A549 (cell line): ENCODE results near the gene GPC1. TPM values are rescaled to one million over a fixed set of nuclear protein-coding genes. Genes with fewer than 3 reads are reported as not detected.
A peak's percentile ranks its signal among the peaks of the same experiment; 100 is the strongest.

Experiments used
- ATAC-seq, 2 experiments: fragments of 200-7000 bp in 1 of 2; fragments of >200 bp in 1 of 2; cut with Nextera tagmentation in 1 of 2; cut with Tn5 transposase in 1 of 2; 3 replicates each; pipeline versions ENCODE4 v1.8.0 to v1.9.1; 2018 to 2020; ENCODE audit warnings: mild to moderate bottlenecking in 1 of 2, moderate library complexity in 1 of 2
- CTCF ChIA-PET: fragments of 300-600 bp; sonication (Branson Sonifier 250); formaldehyde crosslinking; extraction: SDS; loops from one replicate; lab custom pipeline; 2021; ENCODE audit warnings: antibody characterized with exemption, inconsistent platforms; lab: Yijun Ruan, JAX
- POLR2A ChIA-PET: fragments of 350-600 bp; formaldehyde crosslinking; extraction: SDS; loops from one replicate; lab custom pipeline; 2021; ENCODE audit warnings: antibody characterized with exemption, inconsistent platforms; lab: Yijun Ruan, JAX
- DNase-seq, 2 experiments: peaks; one replicate each; pipeline versions ENCODE4 v3.0.0 to v3.0.0-alpha.2; 2011 to 2016; ENCODE audit warnings: low read depth in 1 of 2, low spot score in 1 of 2
- FAIRE-seq: peaks from 2 replicates; lab custom pipeline; 2011; peaks lifted over from hg19 to GRCh38; lab: Jason Lieb, UNC
- H3K27ac ChIP-seq, 2 experiments: fragments of >200 bp; sonication (Bioruptor Twin); formaldehyde crosslinking; 3 replicates each; pipeline ENCODE4 v1.5.1; 2016 to 2017
- H3K4me1 ChIP-seq: fragments of >200 bp; sonication (Bioruptor Twin); formaldehyde crosslinking; 3 replicates; pipeline ENCODE4 v1.6.1; 2016
- H3K4me2 ChIP-seq: fragments of >200 bp; sonication (Bioruptor Twin); formaldehyde crosslinking; 3 replicates; pipeline ENCODE4 v1.6.1; 2016
- H3K4me3 ChIP-seq: fragments of >200 bp; sonication (Bioruptor Twin); formaldehyde crosslinking; 3 replicates; pipeline ENCODE4 v1.5.1; 2016
- H3K9me3 ChIP-seq: fragments of >200 bp; sonication (Bioruptor Twin); formaldehyde crosslinking; 3 replicates; pipeline ENCODE4 v1.6.1; 2016
- BHLHE40 ChIP-seq: IDR thresholded peaks from 2 replicates; pipeline ENCODE4 v1.6.1; 2012; ENCODE audit warnings: low read depth, low read length, inconsistent platforms
- CBX8 ChIP-seq: fragments of 200-600 bp; sonication (generic); IDR thresholded peaks from 2 replicates; pipeline ENCODE4 v1.6.1; 2016
- CEBPB ChIP-seq, 2 experiments: fragments of >200 bp in 1 of 2; sonication (Bioruptor Twin) in 1 of 2; formaldehyde crosslinking in 1 of 2; IDR thresholded peaks; 2 replicates each; pipeline ENCODE4 v1.6.1; 2012 to 2016
- CHD2 ChIP-seq: fragments of 150-350 bp; IDR thresholded peaks from 2 replicates; pipeline ENCODE4 v1.6.1; 2014; ENCODE audit warnings: low read length; ENCODE audit not compliant: partially characterized antibody
- CTCF ChIP-seq: fragments of >200 bp; sonication (Bioruptor Twin); formaldehyde crosslinking; IDR thresholded peaks from 3 replicates; pipeline ENCODE4 v1.5.1; 2016
- EHMT2 ChIP-seq: fragments of 200-600 bp; sonication (generic); IDR thresholded peaks from 2 replicates; pipeline ENCODE4 v1.6.1; 2016; ENCODE audit warnings: antibody characterized with exemption, low read depth, mild to moderate bottlenecking, moderate library complexity
- FOSB ChIP-seq: fragments of 250-450 bp; sonication (Bioruptor Pico); IDR thresholded peaks from 2 replicates; pipeline ENCODE4 v1.5.0; 2020; ENCODE audit warnings: mild to moderate bottlenecking, moderate library complexity
- FOSL2 ChIP-seq, 2 experiments: fragments of 450-650 bp in 1 of 2; fragments of >200 bp in 1 of 2; sonication (Bioruptor Twin) in 1 of 2; formaldehyde crosslinking; IDR thresholded peaks; 2 replicates each; pipeline versions ENCODE4 v1.5.0 to v1.6.1; 2016 to 2020; ENCODE audit warnings: mild to moderate bottlenecking in 1 of 2, moderate library complexity in 1 of 2
- HMGXB4 ChIP-seq: fragments of 250-450 bp; sonication (Bioruptor Pico); IDR thresholded peaks from 2 replicates; pipeline ENCODE4 v1.5.0; 2021; ENCODE audit warnings: mild to moderate bottlenecking, moderate library complexity, borderline replicate concordance
- HOXB13 ChIP-seq: fragments of 250-450 bp; sonication (Bioruptor Pico); IDR thresholded peaks from 2 replicates; pipeline ENCODE4 v1.5.0; 2020; ENCODE audit warnings: low read depth, mild to moderate bottlenecking, moderate library complexity
- JUN ChIP-seq, 2 experiments: fragments of >200 bp; sonication (Bioruptor Twin); formaldehyde crosslinking; IDR thresholded peaks; 2 replicates in 1 of 2; 3 replicates in 1 of 2; pipeline ENCODE4 v1.6.1; 2016 to 2017
- JUNB ChIP-seq: fragments of >200 bp; sonication (Bioruptor Twin); formaldehyde crosslinking; IDR thresholded peaks from 2 replicates; pipeline ENCODE4 v1.6.1; 2016
- MAZ ChIP-seq: fragments of 150-350 bp; IDR thresholded peaks from 2 replicates; pipeline ENCODE4 v1.6.1; 2014; ENCODE audit warnings: antibody characterized with exemption, low read depth, low read length, borderline replicate concordance
- NFE2L2 ChIP-seq: fragments of 150-350 bp; conservative IDR thresholded peaks from 2 replicates; pipeline ENCODE4 v1.6.1; 2014; ENCODE audit warnings: low read length
- NR3C1 ChIP-seq: fragments of >200 bp; sonication (Bioruptor Twin); formaldehyde crosslinking; IDR thresholded peaks from 3 replicates; pipeline ENCODE4 v1.6.1; 2017
- POLR2A ChIP-seq: IDR thresholded peaks from 2 replicates; pipeline ENCODE4 v1.6.1; 2012; ENCODE audit warnings: mild to moderate bottlenecking, low read length
- RARB ChIP-seq: fragments of 250-450 bp; sonication (Bioruptor Pico); IDR thresholded peaks from 2 replicates; pipeline ENCODE4 v1.8.0; 2021; ENCODE audit warnings: mild to moderate bottlenecking, moderate library complexity
- RNF2 ChIP-seq: fragments of 200-600 bp; sonication (generic); IDR thresholded peaks from 2 replicates; pipeline ENCODE4 v1.6.1; 2016; ENCODE audit warnings: low read depth, mild to moderate bottlenecking, antibody characterized with exemption, moderate library complexity, borderline replicate concordance
- SMC3 ChIP-seq: fragments of >200 bp; sonication (Bioruptor Twin); formaldehyde crosslinking; IDR thresholded peaks from 3 replicates; pipeline ENCODE4 v1.6.1; 2018; ENCODE audit warnings: inconsistent platforms
- TFCP2L1 ChIP-seq: fragments of 250-450 bp; sonication (Bioruptor Pico); IDR thresholded peaks from 2 replicates; pipeline ENCODE4 v1.5.0; 2021; ENCODE audit warnings: mild to moderate bottlenecking
- USF2 ChIP-seq: fragments of 450-650 bp; IDR thresholded peaks from 2 replicates; pipeline ENCODE4 v1.6.1; 2014; ENCODE audit warnings: antibody characterized with exemption
- ZC3H11A ChIP-seq: fragments of 450-650 bp; IDR thresholded peaks from 2 replicates; pipeline ENCODE4 v1.6.1; 2014; ENCODE audit warnings: antibody characterized with exemption, mild to moderate bottlenecking
- ZFP36 ChIP-seq: fragments of 450-650 bp; IDR thresholded peaks from 2 replicates; pipeline ENCODE4 v1.6.1; 2014; ENCODE audit warnings: borderline replicate concordance; ENCODE audit not compliant: partially characterized antibody
- WGBS: methylation state at CpG from one replicate; pipeline ENCODE4 v1.1.6; 2017; ENCODE audit errors: missing lambda C conversion rate; 5-methylcytosine and 5-hydroxymethylcytosine counted together
- polyA plus RNA-seq, 4 experiments: library from polyadenylated mRNA; depleted of rRNA in 3 of 4; stranded (reverse); fragments of >200 nt; fragmentation: RNase III in 1 of 4; extraction: RNeasy Plus Mini Kit Qiagen cat#74134 plus additional on column Dnase treatment in 1 of 4; gene quantifications; 2 replicates in 3 of 4; 3 replicates in 1 of 4; pipeline ENCODE4 v1.2.3, GENCODE V29; 2011 to 2017
- TF ChIP-seq, protein P1 (sequence below): fragments of 200-600 bp; sonication (generic); IDR thresholded peaks from 2 replicates; pipeline ENCODE4 v1.6.1; 2016; ENCODE audit warnings: antibody characterized with exemption, mild to moderate bottlenecking, moderate library complexity

GPC1 gene
- polyA plus RNA-seq, 2 of the 4 experiments (the other 2 are of a cell fraction) = 19.8 to 97.7 TPM

GRCh38 chr2:240426845-240427721, 8.4 kb upstream of the GPC1 start:
- 62% methylated on average over 21 of the region's 21 CpGs for WGBS
- Histone ChIP-seq H3K9me3 (peaks cover 18% of the 10 kb centered on the region), H3K4me1 (peaks cover 19% of the 10 kb centered on the region; the same call in 2 of the 3 replicates), H3K27ac (peak overlapping the region in 1 of 2 experiments; percentile 34; a peak in 1 of 6 replicates), H3K4me2 (peak overlapping the region; percentile 14; the same call in 2 of the 3 replicates), H3K4me3 (no peak overlapping the region)
- no peak for FAIRE-seq
- peak in 1 of 2 experiments; percentile 66 for DNase-seq
- peak; percentile 39 to 52; a peak in 5 of 6 replicates for ATAC-seq
- CTCF ChIA-PET = interaction anchor here (1.1 to 3.8 kb wide), 4 partner anchors 12 to 194 kb away, joined by 3 to 15 read pairs (median 6); no protein-coding TSS in a partner anchor
- POLR2A ChIA-PET = interaction anchor here (1.3 kb wide), 1 partner anchor 9 kb away, joined by 3 read pairs; no protein-coding TSS in a partner anchor
- no peak for TF ChIP-seq USF2
- 0 out of 2 replicates have a peak, but pooled peaks have one; percentile 14 for TF ChIP-seq POLR2A

DNA sequence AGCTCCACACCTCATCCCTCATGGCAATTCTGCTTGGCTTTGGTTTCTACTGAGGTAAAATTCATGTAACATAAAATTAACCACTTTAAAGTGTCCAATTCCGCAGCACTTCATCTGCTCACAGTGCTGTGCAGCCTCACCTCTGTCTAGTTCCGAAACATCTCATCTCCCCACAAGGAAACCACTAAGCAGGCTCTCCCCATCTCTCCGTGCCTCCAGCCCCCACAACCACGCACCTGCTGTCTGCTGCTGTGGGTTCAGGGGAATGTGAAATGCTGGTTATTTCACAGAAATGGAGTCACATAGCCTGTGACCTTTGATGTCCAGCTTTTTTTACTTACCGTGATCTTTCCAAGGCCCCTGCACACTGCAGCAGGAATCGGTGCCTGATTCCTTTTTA, 7.7 kb upstream of the GPC1 start:
- FAIRE-seq (no peak), ATAC-seq (no peak)
- WGBS = 82% methylated on average over 6 of the region's 6 CpGs

GRCh38 chr2:240428245-240428644, 7.2 kb upstream of the GPC1 start:
- Histone ChIP-seq H3K27ac (no peak overlapping the region), H3K4me1 (peaks cover 31% of the 10 kb centered on the region), H3K9me3 (peaks cover 13% of the 10 kb centered on the region; the same call in 2 of the 3 replicates), H3K4me3 (no peak overlapping the region), H3K4me2 (no peak overlapping the region)
- DNase-seq (no peak), ATAC-seq (no peak), FAIRE-seq (no peak)
- ChIA-PET CTCF (interaction anchor here (3.8 kb wide), 1 partner anchor 196 kb away, joined by 15 read pairs; no protein-coding TSS in a partner anchor), POLR2A (interaction anchor here (0.9 kb wide), 1 partner anchor 58 kb away, joined by 3 read pairs; no protein-coding TSS in a partner anchor)
- WGBS = 88% methylated on average over 5 of the region's 5 CpGs
- TF ChIP-seq JUNB (no peak), NFE2L2 (no peak), EHMT2 (no peak), MAZ (no peak), RNF2 (no peak), POLR2A (no peak), SMC3 (no peak), HMGXB4 (CRISPR knock-in tag) (no peak), CBX8 (no peak), BHLHE40 (no peak), CEBPB (IDR thresholded peaks at IDR 0.05) (no peak), CTCF (no peak), HOXB13 (CRISPR knock-in tag) (no peak), CHD2 (no peak), NR3C1 (no peak), ZFP36 (no peak), FOSL2 (IDR thresholded peaks at IDR 0.05) (no peak), FOSL2 (CRISPR knock-in tag; IDR thresholded peaks at IDR 0.05) (no peak), JUN (IDR thresholded peaks at IDR 0.05) (no peak), FOSB (CRISPR knock-in tag) (no peak)
- TF ChIP-seq, protein P1, sequence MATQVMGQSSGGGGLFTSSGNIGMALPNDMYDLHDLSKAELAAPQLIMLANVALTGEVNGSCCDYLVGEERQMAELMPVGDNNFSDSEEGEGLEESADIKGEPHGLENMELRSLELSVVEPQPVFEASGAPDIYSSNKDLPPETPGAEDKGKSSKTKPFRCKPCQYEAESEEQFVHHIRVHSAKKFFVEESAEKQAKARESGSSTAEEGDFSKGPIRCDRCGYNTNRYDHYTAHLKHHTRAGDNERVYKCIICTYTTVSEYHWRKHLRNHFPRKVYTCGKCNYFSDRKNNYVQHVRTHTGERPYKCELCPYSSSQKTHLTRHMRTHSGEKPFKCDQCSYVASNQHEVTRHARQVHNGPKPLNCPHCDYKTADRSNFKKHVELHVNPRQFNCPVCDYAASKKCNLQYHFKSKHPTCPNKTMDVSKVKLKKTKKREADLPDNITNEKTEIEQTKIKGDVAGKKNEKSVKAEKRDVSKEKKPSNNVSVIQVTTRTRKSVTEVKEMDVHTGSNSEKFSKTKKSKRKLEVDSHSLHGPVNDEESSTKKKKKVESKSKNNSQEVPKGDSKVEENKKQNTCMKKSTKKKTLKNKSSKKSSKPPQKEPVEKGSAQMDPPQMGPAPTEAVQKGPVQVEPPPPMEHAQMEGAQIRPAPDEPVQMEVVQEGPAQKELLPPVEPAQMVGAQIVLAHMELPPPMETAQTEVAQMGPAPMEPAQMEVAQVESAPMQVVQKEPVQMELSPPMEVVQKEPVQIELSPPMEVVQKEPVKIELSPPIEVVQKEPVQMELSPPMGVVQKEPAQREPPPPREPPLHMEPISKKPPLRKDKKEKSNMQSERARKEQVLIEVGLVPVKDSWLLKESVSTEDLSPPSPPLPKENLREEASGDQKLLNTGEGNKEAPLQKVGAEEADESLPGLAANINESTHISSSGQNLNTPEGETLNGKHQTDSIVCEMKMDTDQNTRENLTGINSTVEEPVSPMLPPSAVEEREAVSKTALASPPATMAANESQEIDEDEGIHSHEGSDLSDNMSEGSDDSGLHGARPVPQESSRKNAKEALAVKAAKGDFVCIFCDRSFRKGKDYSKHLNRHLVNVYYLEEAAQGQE = no peak

More for the DNA sequence above, 7.7 kb upstream of the GPC1 start:
- CTCF ChIA-PET = interaction anchor here (3.8 kb wide), 1 partner anchor 195 kb away, joined by 15 read pairs; no protein-coding TSS in a partner anchor
- Histone ChIP-seq H3K4me1 (peaks cover 25% of the 10 kb centered on the region; the same call in 2 of the 3 replicates), H3K4me3 (no peak overlapping the region), H3K9me3 (peaks cover 13% of the 10 kb centered on the region; the same call in 2 of the 3 replicates), H3K27ac (no peak overlapping the region), H3K4me2 (no peak overlapping the region)
- TF ChIP-seq ZC3H11A = no peak
- no peak for TF ChIP-seq TFCP2L1 (CRISPR knock-in tag)
- no peak for TF ChIP-seq NR3C1
- TF ChIP-seq JUNB = no peak
- no peak for TF ChIP-seq CBX8
- TF ChIP-seq RARB (CRISPR knock-in tag) = no peak
- no peak for DNase-seq
- POLR2A ChIA-PET = no interaction called here
